Fibroblast of lung (primary cell): ENCODE data around the gene GALNT11. TPM values are rescaled to one million over a fixed set of nuclear protein-coding genes. Genes with fewer than 3 reads are reported as not detected.
A peak's percentile ranks its signal among the peaks of the same experiment; 100 is the strongest.
"Not testable (repeated sequence)": the region's sequence is repeated elsewhere in the genome, so short reads cannot be mapped to it uniquely, and the experiment has no call there.

ENCODE experiments used
- DNase-seq, 2 donors: peaks; one replicate each; pipeline versions ENCODE4 v3.0.0 to v3.0.0-alpha.2; 2010; ENCODE audit warnings: low read depth in 2 of 2
- H2AFZ ChIP-seq: 2 replicates; pipeline ENCODE4 v1.5.1; 2012; ENCODE audit warnings: low read length, control low read depth, inconsistent platforms
- H3K27ac ChIP-seq: 2 replicates; pipeline ENCODE4 v1.5.1; 2011; ENCODE audit warnings: low read length, control low read depth; ENCODE audit not compliant: insufficient read depth
- H3K27me3 ChIP-seq: 2 replicates; pipeline ENCODE4 v1.5.1; 2011; ENCODE audit warnings: mild to moderate bottlenecking, low read length; ENCODE audit not compliant: control insufficient read depth, insufficient read depth
- H3K36me3 ChIP-seq: 2 replicates; pipeline ENCODE4 v1.5.1; 2011; ENCODE audit warnings: low read length; ENCODE audit not compliant: control insufficient read depth, insufficient read depth
- H3K4me1 ChIP-seq: 2 replicates; pipeline ENCODE4 v1.5.1; 2011; ENCODE audit warnings: low read length; ENCODE audit not compliant: control insufficient read depth, insufficient read depth; ENCODE audit errors: extremely low read depth
- H3K4me2 ChIP-seq: 2 replicates; pipeline ENCODE4 v1.5.1; 2011; ENCODE audit warnings: low read length, control low read depth; ENCODE audit not compliant: insufficient read depth; ENCODE audit errors: extremely low read depth
- H3K4me3 ChIP-seq, 4 experiments: fragments of 200-600 bp in 1 of 4; sonication (generic) in 1 of 4; replicated peaks in 1 of 4; 2 replicates each; pipeline ENCODE4 v1.5.1; 2011 to 2016; ENCODE audit warnings: low read length in 4 of 4, low read depth in 3 of 4, mild to moderate bottlenecking in 3 of 4, control low read depth in 2 of 4, inconsistent platforms in 1 of 4, mixed read lengths in 1 of 4; ENCODE audit not compliant: insufficient read depth in 1 of 4; ENCODE audit errors: control extremely low read depth in 1 of 4
- H3K79me2 ChIP-seq: 2 replicates; pipeline ENCODE4 v1.5.1; 2012; ENCODE audit warnings: mild to moderate bottlenecking, low read length, inconsistent platforms; ENCODE audit not compliant: control insufficient read depth, insufficient read depth
- H3K9ac ChIP-seq: 2 replicates; pipeline ENCODE4 v1.5.1; 2011; ENCODE audit warnings: mild to moderate bottlenecking, low read length, control low read depth; ENCODE audit not compliant: insufficient read depth
- H3K9me3 ChIP-seq: 2 replicates; pipeline ENCODE4 v1.5.1; 2012; ENCODE audit warnings: low read depth, low read length; ENCODE audit not compliant: control insufficient read depth, insufficient read depth
- H4K20me1 ChIP-seq: 2 replicates; pipeline ENCODE4 v1.5.1; 2011; ENCODE audit warnings: low read length; ENCODE audit not compliant: control insufficient read depth, insufficient read depth; ENCODE audit errors: extremely low read depth
- CTCF ChIP-seq, 2 donors: IDR thresholded peaks in 1 of 2; conservative IDR thresholded peaks in 1 of 2; 1 replicate in 1 of 2; 2 replicates in 1 of 2; pipeline ENCODE4 v1.5.1; 2011 to 2012; ENCODE audit warnings: low read length in 2 of 2, control low read depth in 1 of 2, inconsistent platforms in 1 of 2, low read depth in 1 of 2, mild to moderate bottlenecking in 1 of 2
- EZH2 ChIP-seq: IDR thresholded peaks from 2 replicates; pipeline ENCODE4 v1.5.1; 2012; ENCODE audit warnings: low read length, control low read depth, mild to moderate bottlenecking; ENCODE audit errors: missing control alignments
- polyA plus RNA-seq, 2 donors: library from polyadenylated mRNA; depleted of rRNA in 1 of 2; stranded (reverse) in 1 of 2; unstranded in 1 of 2; fragments of >200 nt; gene quantifications; 2 replicates each; pipeline ENCODE4 v1.2.1, GENCODE V29; 2011 to 2012; ENCODE audit warnings: missing spikeins in 1 of 2
- total RNA-seq: library from RNA; depleted of rRNA; stranded (reverse); fragments of >200 nt; gene quantifications from 2 replicates; pipeline ENCODE4 v1.2.1, GENCODE V29; 2014

Gene GALNT11
- total and polyA plus RNA-seq, 2 donors (not counting 1 experiment from before 2014, with no cell fraction given), result 43.8 to 56.3 TPM

- no peaks in the 10 kb centered on the region for H4K20me1 ChIP-seq
- peaks cover 4% of the 10 kb centered on the region for H3K4me1 ChIP-seq
- H3K4me3 ChIP-seq, result peak overlapping the region; percentile 77 to 88 (median 82)
- peak overlapping the region; percentile 90 for H3K27ac ChIP-seq
- H3K4me2 ChIP-seq, result peak overlapping the region; percentile 88
- peaks cover 5% of the 10 kb centered on the region for H3K79me2 ChIP-seq
- no peaks in the 10 kb centered on the region for H3K36me3 ChIP-seq
- H3K9me3 ChIP-seq, result no peaks in the 10 kb centered on the region
- no peaks in the 10 kb centered on the region for H3K27me3 ChIP-seq
- H2AFZ ChIP-seq, result peak overlapping the region; percentile 60
- peak overlapping the region; percentile 81 for H3K9ac ChIP-seq
- TF ChIP-seq EZH2 (no peak), CTCF (conservative IDR thresholded peaks at IDR 0.05 in 1 of 2, IDR thresholded peaks at IDR 0.05 in 1 of 2; ENCODE audit: low read depth in 1 of 2, low read length in 2 of 2) (no peak)
- peak in 1 of 2 donors; percentile 1 for DNase-seq
These were observed 740 bp downstream of the GALNT11 start for GRCh38 chr7:152025937-152026890.

- not testable (repeated sequence) for H3K27me3 ChIP-seq
These were observed 2.3 kb downstream of the GALNT11 start for GRCh38 chr7:152027491-152028365.

GRCh38 chr7:152030059-152030458 is 4.6 kb downstream of the GALNT11 start:
- H3K27ac ChIP-seq, H3K36me3 ChIP-seq, H3K4me2 ChIP-seq, H3K4me3 ChIP-seq, H2AFZ ChIP-seq, H3K9me3 ChIP-seq, H3K27me3 ChIP-seq, H3K79me2 ChIP-seq, H3K4me1 ChIP-seq, H3K9ac ChIP-seq, H4K20me1 ChIP-seq: not testable (repeated sequence)
- peak; percentile 38 to 47 for TF ChIP-seq CTCF (conservative IDR thresholded peaks at IDR 0.05 in 1 of 2, IDR thresholded peaks at IDR 0.05 in 1 of 2; ENCODE audit: low read depth in 1 of 2, low read length in 2 of 2)
- DNase-seq, result peak; percentile 11 to 43

More at GRCh38 chr7:152027491-152028365, 2.3 kb downstream of the GALNT11 start:
- H3K36me3 ChIP-seq, H3K9ac ChIP-seq, H3K4me3 ChIP-seq, H3K4me1 ChIP-seq, H3K27ac ChIP-seq, H3K4me2 ChIP-seq, H3K9me3 ChIP-seq, H3K79me2 ChIP-seq, H2AFZ ChIP-seq, H4K20me1 ChIP-seq, DNase-seq: not testable (repeated sequence)

GRCh38 chr7:152030639-152031038 is 5.2 kb downstream of the GALNT11 start:
- H4K20me1 ChIP-seq, DNase-seq, H3K36me3 ChIP-seq, H3K9ac ChIP-seq, H3K27ac ChIP-seq, H2AFZ ChIP-seq, H3K4me3 ChIP-seq, H3K27me3 ChIP-seq, H3K79me2 ChIP-seq, H3K4me1 ChIP-seq, H3K9me3 ChIP-seq, H3K4me2 ChIP-seq: not testable (repeated sequence)
